Breast epithelium (tissue), 3 donors: ENCODE data around the gene IGFL2.

Source experiments
- CTCF ChIP-seq, 3 donors: fragments of 450-650 bp; IDR thresholded peaks; one replicate each; pipeline ENCODE4 v1.5.1; 2016 to 2017; ENCODE audit warnings: antibody characterized with exemption in 3 of 3, mild to moderate bottlenecking in 3 of 3, moderate library complexity in 3 of 3
- POLR2AphosphoS5 ChIP-seq, 3 donors: sonication (generic); formaldehyde crosslinking; IDR thresholded peaks; one replicate each; pipeline ENCODE4 v1.6.1; 2017; ENCODE audit warnings: antibody characterized with exemption in 3 of 3

DNA sequence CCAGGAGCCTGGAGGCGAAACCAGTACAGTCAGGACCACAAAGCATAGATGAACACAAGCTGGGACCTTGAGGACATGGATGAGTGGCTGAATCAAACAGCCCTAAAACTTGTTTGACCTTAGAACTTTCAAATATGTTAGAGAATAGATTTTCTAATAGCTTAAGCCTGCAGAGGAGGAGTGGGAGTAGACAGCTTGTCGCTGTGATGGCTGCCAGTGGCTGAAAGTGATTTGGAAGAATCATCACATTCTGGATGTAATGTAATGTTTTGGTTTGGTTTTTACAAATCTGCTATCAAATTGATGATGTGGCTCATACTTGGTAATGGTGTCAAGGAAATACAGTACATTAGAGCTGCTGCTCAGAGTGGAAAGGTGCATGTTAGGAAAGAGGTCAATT is 35.5 kb upstream of the IGFL2 start:
- TF ChIP-seq POLR2AphosphoS5 (IDR thresholded peaks at IDR 0.05) = no peak
- no peak for TF ChIP-seq CTCF (IDR thresholded peaks at IDR 0.05)
